Measurements from ENCODE around the gene UNC45B. TPM values are rescaled to one million over a fixed set of nuclear protein-coding genes. Genes with fewer than 3 reads are reported as not detected.

Gene UNC45B
- total RNA-seq, 4 donors from 2014 or later: 0.14 TPM; not detected in 3

GRCh38 chr17:35210741-35211140 lies 63.1 kb downstream of the UNC45B start:
- intact Hi-C loops (cut with DNase I; ENCODE audit: low total_unique reads) (no loop called here), in situ Hi-C loops (cut with MboI; ENCODE audit: low pct_ligation_motif_present in 1 of 4, low pct_unique_long_range_greater_than_20kb in 1 of 4, low sequenced_read_pairs in 3 of 4) (no loop called here)
- no peaks in the 10 kb centered on the region for H3K9me3 ChIP-seq
- H3K27me3 ChIP-seq: no peaks in the 10 kb centered on the region
- H3K27ac ChIP-seq: no peak overlapping the region
- WGBS, 2 donors (ENCODE audit: low coverage in 1 of 2): 90 to 100% methylated on average over 6 to 7 of the region's 7 CpGs
- no peak for TF ChIP-seq EP300 (IDR thresholded peaks at IDR 0.05; ENCODE audit: low read depth)
- no peak for TF ChIP-seq POLR2A (IDR thresholded peaks at IDR 0.05)
- TF ChIP-seq CTCF (IDR thresholded peaks at IDR 0.05): no peak
- no peak for TF ChIP-seq POLR2AphosphoS5 (IDR thresholded peaks at IDR 0.05)
- no peak overlapping the region for H3K4me3 ChIP-seq
- no peaks in the 10 kb centered on the region for H3K36me3 ChIP-seq
- no peak for DNase-seq
- no peaks in the 10 kb centered on the region for H3K4me1 ChIP-seq

- peak overlapping the region in 2 of 4 donors; percentile 36 to 51 for H3K27ac ChIP-seq
Observed at GRCh38 chr17:35212668-35213067, 65.1 kb downstream of the UNC45B start.

GRCh38 chr17:35213412-35213940 lies 65.9 kb downstream of the UNC45B start:
- Histone ChIP-seq H3K4me1 (no peaks in the 10 kb centered on the region), H3K4me3 (no peak overlapping the region), H3K36me3 (no peaks in the 10 kb centered on the region), H3K27ac (peak overlapping the region in 3 of 4 donors; percentile 36 to 51 (median 44)), H3K27me3 (no peaks in the 10 kb centered on the region), H3K9me3 (no peaks in the 10 kb centered on the region)
- no peak for TF ChIP-seq POLR2A (IDR thresholded peaks at IDR 0.05)
- no peak for TF ChIP-seq EP300 (IDR thresholded peaks at IDR 0.05; ENCODE audit: low read depth)
- TF ChIP-seq POLR2AphosphoS5 (IDR thresholded peaks at IDR 0.05): no peak
- TF ChIP-seq CTCF (IDR thresholded peaks at IDR 0.05): no peak
- intact Hi-C loops (cut with DNase I; ENCODE audit: low total_unique reads): no loop called here
- in situ Hi-C loops (cut with MboI; ENCODE audit: low pct_ligation_motif_present in 1 of 4, low pct_unique_long_range_greater_than_20kb in 1 of 4, low sequenced_read_pairs in 3 of 4): no loop called here
- WGBS, 2 donors (ENCODE audit: low coverage in 1 of 2): 79% methylated on average over 5 of the region's 5 CpGs; no CpG with 5 or more reads in 1 of the 2 donors
- no peak for DNase-seq

More at GRCh38 chr17:35212668-35213067, 65.1 kb downstream of the UNC45B start:
- TF ChIP-seq POLR2AphosphoS5 (IDR thresholded peaks at IDR 0.05) (no peak), CTCF (IDR thresholded peaks at IDR 0.05) (no peak), EP300 (IDR thresholded peaks at IDR 0.05; ENCODE audit: low read depth) (no peak), POLR2A (IDR thresholded peaks at IDR 0.05) (no peak)
- Histone ChIP-seq H3K27me3 (no peaks in the 10 kb centered on the region), H3K4me1 (no peaks in the 10 kb centered on the region), H3K9me3 (no peaks in the 10 kb centered on the region), H3K4me3 (no peak overlapping the region), H3K36me3 (no peaks in the 10 kb centered on the region)
- no peak for DNase-seq
- 76 to 92% methylated on average over 3 to 4 of the region's 4 CpGs for WGBS, 2 donors (ENCODE audit: low coverage in 1 of 2)
- in situ Hi-C loops (cut with MboI; ENCODE audit: low pct_ligation_motif_present in 1 of 4, low pct_unique_long_range_greater_than_20kb in 1 of 4, low sequenced_read_pairs in 3 of 4) (no loop called here), intact Hi-C loops (cut with DNase I; ENCODE audit: low total_unique reads) (no loop called here)

- no peaks in the 10 kb centered on the region for H3K9me3 ChIP-seq
- 63 to 71% methylated on average over 2 to 3 of the region's 3 CpGs for WGBS, 2 donors (ENCODE audit: low coverage in 1 of 2)
- peak overlapping the region; percentile 25 to 67 (median 62) for H3K27ac ChIP-seq
- H3K4me3 ChIP-seq: no peak overlapping the region
- in situ Hi-C loops (cut with MboI; ENCODE audit: low pct_ligation_motif_present in 1 of 4, low pct_unique_long_range_greater_than_20kb in 1 of 4, low sequenced_read_pairs in 3 of 4): no loop called here
- H3K4me1 ChIP-seq: no peaks in the 10 kb centered on the region
- H3K36me3 ChIP-seq: no peaks in the 10 kb centered on the region
- no peaks in the 10 kb centered on the region for H3K27me3 ChIP-seq
- intact Hi-C loops (cut with DNase I; ENCODE audit: low total_unique reads): no loop called here
- no peak for TF ChIP-seq CTCF (IDR thresholded peaks at IDR 0.05)
- TF ChIP-seq POLR2A (IDR thresholded peaks at IDR 0.05): peak; percentile 48
- peak in 2 of 3 donors; percentile 39 to 51 for TF ChIP-seq POLR2AphosphoS5 (IDR thresholded peaks at IDR 0.05)
- no peak for DNase-seq
Observed at GRCh38 chr17:35214192-35214591, 66.6 kb downstream of the UNC45B start.
